NT2/D1 (cell line): Measurements from ENCODE around the gene NRXN2.

Experiments
- SUZ12 ChIP-seq: IDR thresholded peaks from 2 replicates; pipeline ENCODE4 v1.6.1; 2011; ENCODE audit not compliant: insufficient read length, insufficient read depth; ENCODE audit errors: extremely low read depth
- YY1 ChIP-seq: IDR thresholded peaks from 2 replicates; pipeline ENCODE4 v1.6.1; 2011; ENCODE audit not compliant: insufficient read length, insufficient read depth
- ZNF274 ChIP-seq: IDR thresholded peaks from 2 replicates; pipeline ENCODE4 v1.6.1; 2011; ENCODE audit warnings: mild to moderate bottlenecking, low read depth, low read length

GRCh38 chr11:64611176-64611575 lies 111.8 kb downstream of the NRXN2 start:
- TF ChIP-seq YY1 (no peak), SUZ12 (no peak), ZNF274 (no peak)
